WTC11 (cell line): Measurements from ENCODE around the gene CCDC6.

Experiments used
- ESRRA ChIP-seq: sonication (generic); formaldehyde crosslinking; IDR thresholded peaks from 2 replicates; pipeline ENCODE4 v1.8.1; 2022; ENCODE audit warnings: mild to moderate bottlenecking, missing genetic modification reagents, borderline replicate concordance
- FOXP1 ChIP-seq: sonication (generic); formaldehyde crosslinking; IDR thresholded peaks from 2 replicates; pipeline ENCODE4 v1.8.0; 2022; ENCODE audit warnings: missing genetic modification reagents, mild to moderate bottlenecking, moderate library complexity, borderline replicate concordance
- JUN ChIP-seq: sonication (generic); formaldehyde crosslinking; IDR thresholded peaks from 2 replicates; pipeline ENCODE4 v1.8.0; 2023; ENCODE audit warnings: mild to moderate bottlenecking, missing genetic modification reagents
- KAT7 ChIP-seq: sonication (generic); formaldehyde crosslinking; IDR thresholded peaks from 2 replicates; pipeline ENCODE4 v1.8.1; 2023; ENCODE audit warnings: missing genetic modification reagents, mild to moderate bottlenecking, borderline replicate concordance
- SOX15 ChIP-seq: fragments of 250-450 bp; sonication (Bioruptor Pico); IDR thresholded peaks from 2 replicates; pipeline ENCODE4 v1.9.0; 2021; ENCODE audit warnings: mild to moderate bottlenecking
- ZNF232 ChIP-seq: sonication (generic); formaldehyde crosslinking; IDR thresholded peaks from 2 replicates; pipeline ENCODE4 v1.8.0; 2022; ENCODE audit warnings: mild to moderate bottlenecking, missing genetic modification reagents
- TF ChIP-seq, protein P1 (sequence below): fragments of 200-600 bp; IDR thresholded peaks from 2 replicates; pipeline ENCODE4 v1.8.0; 2022; ENCODE audit warnings: antibody characterized with exemption
- TF ChIP-seq, protein P2 (sequence below): sonication (generic); formaldehyde crosslinking; IDR thresholded peaks from 2 replicates; pipeline ENCODE4 v1.8.0; 2022; ENCODE audit warnings: mild to moderate bottlenecking, missing genetic modification reagents
- TF ChIP-seq, protein P3 (sequence below): sonication (generic); formaldehyde crosslinking; IDR thresholded peaks from 2 replicates; pipeline ENCODE4 v1.8.0; 2022; ENCODE audit warnings: mild to moderate bottlenecking, missing genetic modification reagents
- TF ChIP-seq, protein P4 (sequence below): sonication (generic); formaldehyde crosslinking; conservative IDR thresholded peaks from 2 replicates; pipeline ENCODE4 v1.8.1; 2023; ENCODE audit warnings: mild to moderate bottlenecking, low read depth, missing genetic modification reagents, moderate library complexity
- TF ChIP-seq, protein P5 (sequence below): sonication (generic); formaldehyde crosslinking; IDR thresholded peaks from 2 replicates; pipeline ENCODE4 v1.8.0; 2022; ENCODE audit warnings: missing genetic modification reagents
- TF ChIP-seq, protein P6 (sequence below): sonication (generic); formaldehyde crosslinking; IDR thresholded peaks from 2 replicates; pipeline ENCODE4 v1.8.1; 2022; ENCODE audit warnings: low read depth, mild to moderate bottlenecking, moderate library complexity, missing genetic modification reagents, borderline replicate concordance

DNA sequence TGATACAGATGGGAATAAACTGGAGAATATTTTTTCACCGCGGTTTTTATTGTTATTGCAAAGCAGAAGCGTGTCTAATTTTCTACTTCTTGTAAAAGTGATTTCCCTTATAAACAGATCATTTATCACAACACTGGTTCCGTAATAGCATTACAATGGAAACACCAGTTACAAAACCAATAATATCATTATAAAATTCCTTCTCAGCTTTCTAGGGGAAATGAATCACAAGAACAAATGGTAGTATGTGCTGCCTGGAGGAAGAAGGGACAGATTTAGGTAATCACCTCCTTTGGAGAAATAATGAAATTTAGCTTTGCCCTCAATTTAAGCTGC, 2.4 kb upstream of the CCDC6 start:
- TF ChIP-seq, protein P1, sequence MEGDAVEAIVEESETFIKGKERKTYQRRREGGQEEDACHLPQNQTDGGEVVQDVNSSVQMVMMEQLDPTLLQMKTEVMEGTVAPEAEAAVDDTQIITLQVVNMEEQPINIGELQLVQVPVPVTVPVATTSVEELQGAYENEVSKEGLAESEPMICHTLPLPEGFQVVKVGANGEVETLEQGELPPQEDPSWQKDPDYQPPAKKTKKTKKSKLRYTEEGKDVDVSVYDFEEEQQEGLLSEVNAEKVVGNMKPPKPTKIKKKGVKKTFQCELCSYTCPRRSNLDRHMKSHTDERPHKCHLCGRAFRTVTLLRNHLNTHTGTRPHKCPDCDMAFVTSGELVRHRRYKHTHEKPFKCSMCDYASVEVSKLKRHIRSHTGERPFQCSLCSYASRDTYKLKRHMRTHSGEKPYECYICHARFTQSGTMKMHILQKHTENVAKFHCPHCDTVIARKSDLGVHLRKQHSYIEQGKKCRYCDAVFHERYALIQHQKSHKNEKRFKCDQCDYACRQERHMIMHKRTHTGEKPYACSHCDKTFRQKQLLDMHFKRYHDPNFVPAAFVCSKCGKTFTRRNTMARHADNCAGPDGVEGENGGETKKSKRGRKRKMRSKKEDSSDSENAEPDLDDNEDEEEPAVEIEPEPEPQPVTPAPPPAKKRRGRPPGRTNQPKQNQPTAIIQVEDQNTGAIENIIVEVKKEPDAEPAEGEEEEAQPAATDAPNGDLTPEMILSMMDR = no peak
- TF ChIP-seq FOXP1 = no peak
- no peak for TF ChIP-seq ZNF232 (CRISPR knock-in tag)
- no peak for TF ChIP-seq ESRRA (CRISPR knock-in tag)
- TF ChIP-seq, protein P2, sequence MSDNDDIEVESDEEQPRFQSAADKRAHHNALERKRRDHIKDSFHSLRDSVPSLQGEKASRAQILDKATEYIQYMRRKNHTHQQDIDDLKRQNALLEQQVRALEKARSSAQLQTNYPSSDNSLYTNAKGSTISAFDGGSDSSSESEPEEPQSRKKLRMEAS (CRISPR knock-in tag) = no peak
- TF ChIP-seq, protein P3, sequence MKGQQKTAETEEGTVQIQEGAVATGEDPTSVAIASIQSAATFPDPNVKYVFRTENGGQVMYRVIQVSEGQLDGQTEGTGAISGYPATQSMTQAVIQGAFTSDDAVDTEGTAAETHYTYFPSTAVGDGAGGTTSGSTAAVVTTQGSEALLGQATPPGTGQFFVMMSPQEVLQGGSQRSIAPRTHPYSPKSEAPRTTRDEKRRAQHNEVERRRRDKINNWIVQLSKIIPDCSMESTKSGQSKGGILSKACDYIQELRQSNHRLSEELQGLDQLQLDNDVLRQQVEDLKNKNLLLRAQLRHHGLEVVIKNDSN (CRISPR knock-in tag) = no peak
- no peak for TF ChIP-seq SOX15 (CRISPR knock-in tag)
- no peak for TF ChIP-seq JUN (CRISPR knock-in tag)
- TF ChIP-seq, protein P4, sequence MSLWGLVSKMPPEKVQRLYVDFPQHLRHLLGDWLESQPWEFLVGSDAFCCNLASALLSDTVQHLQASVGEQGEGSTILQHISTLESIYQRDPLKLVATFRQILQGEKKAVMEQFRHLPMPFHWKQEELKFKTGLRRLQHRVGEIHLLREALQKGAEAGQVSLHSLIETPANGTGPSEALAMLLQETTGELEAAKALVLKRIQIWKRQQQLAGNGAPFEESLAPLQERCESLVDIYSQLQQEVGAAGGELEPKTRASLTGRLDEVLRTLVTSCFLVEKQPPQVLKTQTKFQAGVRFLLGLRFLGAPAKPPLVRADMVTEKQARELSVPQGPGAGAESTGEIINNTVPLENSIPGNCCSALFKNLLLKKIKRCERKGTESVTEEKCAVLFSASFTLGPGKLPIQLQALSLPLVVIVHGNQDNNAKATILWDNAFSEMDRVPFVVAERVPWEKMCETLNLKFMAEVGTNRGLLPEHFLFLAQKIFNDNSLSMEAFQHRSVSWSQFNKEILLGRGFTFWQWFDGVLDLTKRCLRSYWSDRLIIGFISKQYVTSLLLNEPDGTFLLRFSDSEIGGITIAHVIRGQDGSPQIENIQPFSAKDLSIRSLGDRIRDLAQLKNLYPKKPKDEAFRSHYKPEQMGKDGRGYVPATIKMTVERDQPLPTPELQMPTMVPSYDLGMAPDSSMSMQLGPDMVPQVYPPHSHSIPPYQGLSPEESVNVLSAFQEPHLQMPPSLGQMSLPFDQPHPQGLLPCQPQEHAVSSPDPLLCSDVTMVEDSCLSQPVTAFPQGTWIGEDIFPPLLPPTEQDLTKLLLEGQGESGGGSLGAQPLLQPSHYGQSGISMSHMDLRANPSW = no peak
- no peak for TF ChIP-seq KAT7 (CRISPR knock-in tag)
- TF ChIP-seq, protein P5, sequence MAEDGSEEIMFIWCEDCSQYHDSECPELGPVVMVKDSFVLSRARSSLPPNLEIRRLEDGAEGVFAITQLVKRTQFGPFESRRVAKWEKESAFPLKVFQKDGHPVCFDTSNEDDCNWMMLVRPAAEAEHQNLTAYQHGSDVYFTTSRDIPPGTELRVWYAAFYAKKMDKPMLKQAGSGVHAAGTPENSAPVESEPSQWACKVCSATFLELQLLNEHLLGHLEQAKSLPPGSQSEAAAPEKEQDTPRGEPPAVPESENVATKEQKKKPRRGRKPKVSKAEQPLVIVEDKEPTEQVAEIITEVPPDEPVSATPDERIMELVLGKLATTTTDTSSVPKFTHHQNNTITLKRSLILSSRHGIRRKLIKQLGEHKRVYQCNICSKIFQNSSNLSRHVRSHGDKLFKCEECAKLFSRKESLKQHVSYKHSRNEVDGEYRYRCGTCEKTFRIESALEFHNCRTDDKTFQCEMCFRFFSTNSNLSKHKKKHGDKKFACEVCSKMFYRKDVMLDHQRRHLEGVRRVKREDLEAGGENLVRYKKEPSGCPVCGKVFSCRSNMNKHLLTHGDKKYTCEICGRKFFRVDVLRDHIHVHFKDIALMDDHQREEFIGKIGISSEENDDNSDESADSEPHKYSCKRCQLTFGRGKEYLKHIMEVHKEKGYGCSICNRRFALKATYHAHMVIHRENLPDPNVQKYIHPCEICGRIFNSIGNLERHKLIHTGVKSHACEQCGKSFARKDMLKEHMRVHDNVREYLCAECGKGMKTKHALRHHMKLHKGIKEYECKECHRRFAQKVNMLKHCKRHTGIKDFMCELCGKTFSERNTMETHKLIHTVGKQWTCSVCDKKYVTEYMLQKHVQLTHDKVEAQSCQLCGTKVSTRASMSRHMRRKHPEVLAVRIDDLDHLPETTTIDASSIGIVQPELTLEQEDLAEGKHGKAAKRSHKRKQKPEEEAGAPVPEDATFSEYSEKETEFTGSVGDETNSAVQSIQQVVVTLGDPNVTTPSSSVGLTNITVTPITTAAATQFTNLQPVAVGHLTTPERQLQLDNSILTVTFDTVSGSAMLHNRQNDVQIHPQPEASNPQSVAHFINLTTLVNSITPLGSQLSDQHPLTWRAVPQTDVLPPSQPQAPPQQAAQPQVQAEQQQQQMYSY (CRISPR knock-in tag) = no peak
- TF ChIP-seq, protein P6, sequence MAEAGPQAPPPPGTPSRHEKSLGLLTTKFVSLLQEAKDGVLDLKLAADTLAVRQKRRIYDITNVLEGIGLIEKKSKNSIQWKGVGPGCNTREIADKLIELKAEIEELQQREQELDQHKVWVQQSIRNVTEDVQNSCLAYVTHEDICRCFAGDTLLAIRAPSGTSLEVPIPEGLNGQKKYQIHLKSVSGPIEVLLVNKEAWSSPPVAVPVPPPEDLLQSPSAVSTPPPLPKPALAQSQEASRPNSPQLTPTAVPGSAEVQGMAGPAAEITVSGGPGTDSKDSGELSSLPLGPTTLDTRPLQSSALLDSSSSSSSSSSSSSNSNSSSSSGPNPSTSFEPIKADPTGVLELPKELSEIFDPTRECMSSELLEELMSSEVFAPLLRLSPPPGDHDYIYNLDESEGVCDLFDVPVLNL (CRISPR knock-in tag) = no peak
